GM12892 (cell line): Measurements from ENCODE around the gene NNMT.

ENCODE experiments used
- POLR2A ChIP-seq: IDR thresholded peaks from 2 replicates; pipeline ENCODE4 v1.6.1; 2011; ENCODE audit warnings: low read depth, low read length, control low read depth
- POLR2AphosphoS5 ChIP-seq: IDR thresholded peaks from 2 replicates; pipeline ENCODE4 v1.6.1; 2011; ENCODE audit warnings: low read depth, low read length, control low read depth

DNA sequence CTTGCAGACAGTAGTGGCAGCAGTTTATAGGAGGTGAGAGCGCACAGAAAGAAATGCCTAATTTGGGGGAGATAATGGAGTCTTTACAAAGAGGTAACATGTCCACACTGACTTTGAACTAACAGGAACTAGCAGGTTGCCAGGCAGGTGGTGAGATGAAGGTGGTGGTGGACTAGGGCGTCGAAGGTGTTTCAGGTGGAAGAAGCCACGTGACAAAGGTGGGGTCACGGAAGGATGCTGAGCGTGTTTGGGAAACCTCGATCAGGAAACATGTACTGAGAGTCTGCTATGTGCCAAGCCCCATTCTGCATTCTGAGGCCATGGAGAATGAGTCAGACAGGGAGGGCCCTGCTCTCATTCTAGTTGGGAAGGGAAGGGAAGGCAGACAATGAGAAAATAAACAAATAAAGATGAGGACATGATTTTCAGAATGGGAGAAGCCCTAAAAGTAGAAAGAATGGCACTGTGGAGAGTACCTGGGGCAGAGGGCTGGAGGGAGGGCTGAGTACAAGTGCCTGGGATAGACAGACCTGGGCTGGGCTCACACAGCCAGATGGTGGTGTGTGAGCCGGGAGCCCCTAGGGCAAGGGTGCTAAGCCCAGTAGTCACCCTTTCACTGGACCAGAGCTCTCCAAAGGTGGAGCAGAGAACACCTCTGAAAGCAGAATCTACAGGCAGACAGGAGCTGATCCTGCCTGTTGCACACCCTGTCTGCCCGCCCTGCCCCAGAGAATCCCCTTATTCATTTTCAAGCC lies 16.2 kb upstream of the NNMT start:
- TF ChIP-seq POLR2AphosphoS5 (no peak), POLR2A (no peak)
